GM12892 (cell line): ENCODE results near the gene STEAP3.

Source experiments
- POLR2A ChIP-seq: IDR thresholded peaks from 2 replicates; pipeline ENCODE4 v1.6.1; 2011; ENCODE audit warnings: low read depth, low read length, control low read depth
- POLR2AphosphoS5 ChIP-seq: IDR thresholded peaks from 2 replicates; pipeline ENCODE4 v1.6.1; 2011; ENCODE audit warnings: low read depth, low read length, control low read depth

GRCh38 chr2:119293900-119294299, 70.3 kb downstream of the STEAP3 start:
- TF ChIP-seq POLR2AphosphoS5 = no peak
- TF ChIP-seq POLR2A = no peak
